Measurements from ENCODE around the gene RAB11FIP3. TPM values are rescaled to one million over a fixed set of nuclear protein-coding genes. Genes with fewer than 3 reads are reported as not detected.

RAB11FIP3 gene
- total and polyA plus RNA-seq, 4 donors: 22.0 to 68.8 (median 61.9) TPM

- intact Hi-C loops (cut with DNase I): no loop called here
Measured at GRCh38 chr16:450785-451512, 25.5 kb downstream of the RAB11FIP3 start.

GRCh38 chr16:454397-454940 lies 29.0 kb downstream of the RAB11FIP3 start:
- 92 to 95% methylated on average over 13 of the region's 13 CpGs for WGBS, 2 donors
- no peak for ATAC-seq (ENCODE audit: low FRiP score)
- no peaks in the 10 kb centered on the region for H3K4me1 ChIP-seq (ENCODE audit: control insufficient read depth in 1 of 2, insufficient read depth in 2 of 2, low read length in 2 of 2)
- no peak for DNase-seq
- no peak overlapping the region for H3K4me3 ChIP-seq (ENCODE audit: low read length in 2 of 2)
- H3K36me3 ChIP-seq (ENCODE audit: control insufficient read depth in 1 of 2, insufficient read depth in 2 of 2, low read length in 1 of 2): no peaks in the 10 kb centered on the region
- intact Hi-C loops (cut with DNase I): no loop called here
- H3K27me3 ChIP-seq (ENCODE audit: control insufficient read depth in 1 of 2, insufficient read depth in 2 of 2, low read length in 1 of 2): no peaks in the 10 kb centered on the region
- H3K27ac ChIP-seq (ENCODE audit: low read depth in 1 of 2, low read length in 2 of 2): no peak overlapping the region
- no peaks in the 10 kb centered on the region for H3K9me3 ChIP-seq (ENCODE audit: control insufficient read depth, low read length)

More at GRCh38 chr16:450785-451512, 25.5 kb downstream of the RAB11FIP3 start:
- Histone ChIP-seq H3K27ac (ENCODE audit: low read depth in 1 of 2, low read length in 2 of 2) (no peak overlapping the region), H3K4me1 (ENCODE audit: control insufficient read depth in 1 of 2, insufficient read depth in 2 of 2, low read length in 2 of 2) (no peaks in the 10 kb centered on the region), H3K4me3 (ENCODE audit: low read length in 2 of 2) (no peak overlapping the region), H3K9me3 (ENCODE audit: control insufficient read depth, low read length) (no peaks in the 10 kb centered on the region), H3K27me3 (ENCODE audit: control insufficient read depth in 1 of 2, insufficient read depth in 2 of 2, low read length in 1 of 2) (no peaks in the 10 kb centered on the region), H3K36me3 (ENCODE audit: control insufficient read depth in 1 of 2, insufficient read depth in 2 of 2, low read length in 1 of 2) (no peaks in the 10 kb centered on the region)
- no peak for DNase-seq
- no peak for ATAC-seq (ENCODE audit: low FRiP score)
- WGBS, 2 donors: 80 to 86% methylated on average over 14 of the region's 14 CpGs

- Histone ChIP-seq H3K27ac (ENCODE audit: low read depth in 1 of 2, low read length in 2 of 2) (no peak overlapping the region), H3K4me3 (ENCODE audit: low read length in 2 of 2) (no peak overlapping the region), H3K27me3 (ENCODE audit: control insufficient read depth in 1 of 2, insufficient read depth in 2 of 2, low read length in 1 of 2) (no peaks in the 10 kb centered on the region), H3K36me3 (ENCODE audit: control insufficient read depth in 1 of 2, insufficient read depth in 2 of 2, low read length in 1 of 2) (no peaks in the 10 kb centered on the region), H3K9me3 (ENCODE audit: control insufficient read depth, low read length) (no peaks in the 10 kb centered on the region), H3K4me1 (ENCODE audit: control insufficient read depth in 1 of 2, insufficient read depth in 2 of 2, low read length in 2 of 2) (no peaks in the 10 kb centered on the region)
- no peak for ATAC-seq (ENCODE audit: low FRiP score)
- WGBS, 2 donors: 96 to 97% methylated on average over 12 of the region's 12 CpGs
- no peak for DNase-seq
- intact Hi-C loops (cut with DNase I): no loop called here
Measured at GRCh38 chr16:455453-455852, 30.0 kb downstream of the RAB11FIP3 start.

- DNase-seq: no peak
- Histone ChIP-seq H3K27me3 (ENCODE audit: control insufficient read depth in 1 of 2, insufficient read depth in 2 of 2, low read length in 1 of 2) (no peaks in the 10 kb centered on the region), H3K27ac (ENCODE audit: low read depth in 1 of 2, low read length in 2 of 2) (no peak overlapping the region), H3K4me1 (ENCODE audit: control insufficient read depth in 1 of 2, insufficient read depth in 2 of 2, low read length in 2 of 2) (no peaks in the 10 kb centered on the region), H3K4me3 (ENCODE audit: low read length in 2 of 2) (no peak overlapping the region), H3K36me3 (ENCODE audit: control insufficient read depth in 1 of 2, insufficient read depth in 2 of 2, low read length in 1 of 2) (no peaks in the 10 kb centered on the region), H3K9me3 (ENCODE audit: control insufficient read depth, low read length) (no peaks in the 10 kb centered on the region)
- ATAC-seq (ENCODE audit: low FRiP score): peak; percentile 82
- WGBS, 2 donors: 8 to 10% methylated on average over 11 of the region's 11 CpGs
- intact Hi-C loops (cut with DNase I): no loop called here
Measured at GRCh38 chr16:456891-457483, 31.5 kb downstream of the RAB11FIP3 start.

GRCh38 chr16:457732-458400 lies 32.4 kb downstream of the RAB11FIP3 start:
- no peaks in the 10 kb centered on the region for H3K36me3 ChIP-seq (ENCODE audit: control insufficient read depth in 1 of 2, insufficient read depth in 2 of 2, low read length in 1 of 2)
- no peaks in the 10 kb centered on the region for H3K4me1 ChIP-seq (ENCODE audit: control insufficient read depth in 1 of 2, insufficient read depth in 2 of 2, low read length in 2 of 2)
- H3K27ac ChIP-seq (ENCODE audit: low read depth in 1 of 2, low read length in 2 of 2): peak overlapping the region in 1 of 2 donors; percentile 21
- DNase-seq: no peak
- peak; percentile 47 for ATAC-seq (ENCODE audit: low FRiP score)
- no peaks in the 10 kb centered on the region for H3K27me3 ChIP-seq (ENCODE audit: control insufficient read depth in 1 of 2, insufficient read depth in 2 of 2, low read length in 1 of 2)
- WGBS, 2 donors: 88 to 89% methylated on average over 14 of the region's 14 CpGs
- no peak overlapping the region for H3K4me3 ChIP-seq (ENCODE audit: low read length in 2 of 2)
- intact Hi-C loops (cut with DNase I): no loop called here
- no peaks in the 10 kb centered on the region for H3K9me3 ChIP-seq (ENCODE audit: control insufficient read depth, low read length)

- H3K4me3 ChIP-seq (ENCODE audit: low read length in 2 of 2): no peak overlapping the region
- H3K9me3 ChIP-seq (ENCODE audit: control insufficient read depth, low read length): no peaks in the 10 kb centered on the region
- H3K36me3 ChIP-seq (ENCODE audit: control insufficient read depth in 1 of 2, insufficient read depth in 2 of 2, low read length in 1 of 2): no peaks in the 10 kb centered on the region
- H3K4me1 ChIP-seq (ENCODE audit: control insufficient read depth in 1 of 2, insufficient read depth in 2 of 2, low read length in 2 of 2): no peaks in the 10 kb centered on the region
- WGBS, 2 donors: 95 to 96% methylated on average over 7 of the region's 7 CpGs
- H3K27ac ChIP-seq (ENCODE audit: low read depth in 1 of 2, low read length in 2 of 2): no peak overlapping the region
- DNase-seq (no peak), ATAC-seq (ENCODE audit: low FRiP score) (no peak)
- intact Hi-C loops (cut with DNase I): no loop called here
- H3K27me3 ChIP-seq (ENCODE audit: control insufficient read depth in 1 of 2, insufficient read depth in 2 of 2, low read length in 1 of 2): no peaks in the 10 kb centered on the region
Measured at GRCh38 chr16:459761-460160, 34.3 kb downstream of the RAB11FIP3 start.

- 93% methylated on average over 20 of the region's 20 CpGs for WGBS, 2 donors
- ATAC-seq (ENCODE audit: low FRiP score) (no peak), DNase-seq (no peak)
- intact Hi-C loops (cut with DNase I): no loop called here
- Histone ChIP-seq H3K4me3 (ENCODE audit: low read length in 2 of 2) (no peak overlapping the region), H3K36me3 (ENCODE audit: control insufficient read depth in 1 of 2, insufficient read depth in 2 of 2, low read length in 1 of 2) (no peaks in the 10 kb centered on the region), H3K4me1 (ENCODE audit: control insufficient read depth in 1 of 2, insufficient read depth in 2 of 2, low read length in 2 of 2) (no peaks in the 10 kb centered on the region), H3K27me3 (ENCODE audit: control insufficient read depth in 1 of 2, insufficient read depth in 2 of 2, low read length in 1 of 2) (no peaks in the 10 kb centered on the region), H3K27ac (ENCODE audit: low read depth in 1 of 2, low read length in 2 of 2) (no peak overlapping the region), H3K9me3 (ENCODE audit: control insufficient read depth, low read length) (no peaks in the 10 kb centered on the region)
Measured at GRCh38 chr16:460787-461186, 35.3 kb downstream of the RAB11FIP3 start.

- intact Hi-C loops (cut with DNase I): no loop called here
- no peaks in the 10 kb centered on the region for H3K27me3 ChIP-seq (ENCODE audit: control insufficient read depth in 1 of 2, insufficient read depth in 2 of 2, low read length in 1 of 2)
- no peak overlapping the region for H3K4me3 ChIP-seq (ENCODE audit: low read length in 2 of 2)
- H3K27ac ChIP-seq (ENCODE audit: low read depth in 1 of 2, low read length in 2 of 2): no peak overlapping the region
- no peaks in the 10 kb centered on the region for H3K36me3 ChIP-seq (ENCODE audit: control insufficient read depth in 1 of 2, insufficient read depth in 2 of 2, low read length in 1 of 2)
- no peaks in the 10 kb centered on the region for H3K4me1 ChIP-seq (ENCODE audit: control insufficient read depth in 1 of 2, insufficient read depth in 2 of 2, low read length in 2 of 2)
- no peak for DNase-seq
- WGBS, 2 donors: 84 to 85% methylated on average over 10 to 11 of the region's 11 CpGs
- no peak for ATAC-seq (ENCODE audit: low FRiP score)
- no peaks in the 10 kb centered on the region for H3K9me3 ChIP-seq (ENCODE audit: control insufficient read depth, low read length)
Measured at GRCh38 chr16:463071-463470, 37.6 kb downstream of the RAB11FIP3 start.

All from aorta (tissue), 5 donors.